ENCODE data around the gene FAM50B. TPM values are rescaled to one million over a fixed set of nuclear protein-coding genes. Genes with fewer than 3 reads are reported as not detected.

The FAM50B gene
- total RNA-seq, 1 experiment from 2014 or later = 3.3 TPM

GRCh38 chr6:3890047-3890446 lies 40.9 kb downstream of the FAM50B start:
- H3K27ac Mint-ChIP-seq = no peak overlapping the region
- Histone ChIP-seq H4K5ac (ENCODE audit: insufficient read length, low read depth, low read length) (no peak overlapping the region), H2BK12ac (ENCODE audit: insufficient read length, low read depth, low read length) (no peak overlapping the region), H3K56ac (ENCODE audit: insufficient read length, low read depth, low read length) (no peak overlapping the region), H2AK5ac (ENCODE audit: insufficient read length, low read length) (no peak overlapping the region), H3T11ph (ENCODE audit: low read length) (no peak overlapping the region), H3K14ac (ENCODE audit: insufficient read depth, low read length) (no peak overlapping the region), H4K8ac (replicated peaks; ENCODE audit: insufficient read length, low read depth, low read length) (no peak overlapping the region), H3K4ac (ENCODE audit: low read depth, low read length) (no peak overlapping the region), H4K20me1 (ENCODE audit: control insufficient read depth, insufficient read depth, insufficient read length) (no peaks in the 10 kb centered on the region), H3K4me1 (ENCODE audit: insufficient read depth, low read length) (peaks cover 4% of the 10 kb centered on the region; the same call in 1 of the 2 replicates), H4K91ac (ENCODE audit: insufficient read length, low read depth, low read length) (no peak overlapping the region), H3K79me2 (ENCODE audit: insufficient read depth, low read length) (no peaks in the 10 kb centered on the region), H2BK120ac (ENCODE audit: low read depth, low read length, poor library complexity, severe bottlenecking) (no peak overlapping the region), H3K27me3 (ENCODE audit: insufficient read depth, low read length) (no peaks in the 10 kb centered on the region), H3K23ac (ENCODE audit: insufficient read length, low read depth, low read length) (no peak overlapping the region), H3K23me2 (ENCODE audit: insufficient read length, low read depth, low read length, poor library complexity, severe bottlenecking) (no peaks in the 10 kb centered on the region), H3K18ac (ENCODE audit: insufficient read length, low read depth, low read length) (no peak overlapping the region), H3K9me3 (ENCODE audit: control insufficient read depth, low read depth, low read length) (no peaks in the 10 kb centered on the region), H2AFZ (ENCODE audit: low read length) (no peak overlapping the region), H3K27ac (ENCODE audit: insufficient read length, low read depth, low read length) (no peak overlapping the region), H2BK15ac (ENCODE audit: low read depth, low read length) (no peak overlapping the region), H3K79me1 (ENCODE audit: insufficient read depth, low read depth, low read length, poor library complexity, severe bottlenecking) (no peaks in the 10 kb centered on the region), H2BK20ac (ENCODE audit: low read depth, low read length, poor library complexity, severe bottlenecking) (no peak overlapping the region), H3K9ac (ENCODE audit: extremely low read depth, insufficient read length, low read length) (no peak overlapping the region), H3K4me2 (ENCODE audit: insufficient read depth, insufficient read length, low read length) (no peak overlapping the region), H2BK5ac (ENCODE audit: insufficient read length, low read length) (no peak overlapping the region)
- no peak overlapping the region for H3K4me3 Mint-ChIP-seq
- WGBS (ENCODE audit: extremely low coverage, insufficient read length, low lambda C conversion rate) = no CpG with 5 or more reads among the region's 9 CpGs
- peaks cover 0 to 3% (median 0%) of the 10 kb centered on the region in 3 experiments; a peak in 2 of 7 replicates for H3K36me3 Mint-ChIP-seq (ENCODE audit: insufficient read depth in 1 of 3, low read depth in 3 of 3)
- H3K9me3 Mint-ChIP-seq = no peaks in the 10 kb centered on the region
- TF ChIP-seq CTCF (conservative IDR thresholded peaks at IDR 0.05) = no peak
- no peak for DNase-seq
- peaks cover 13% of the 10 kb centered on the region for H3K27me3 Mint-ChIP-seq (ENCODE audit: low read depth)
- peaks cover 34 to 37% of the 10 kb centered on the region in 2 experiments for H3K4me1 Mint-ChIP-seq
